ENCODE data around the gene MACO1.
"Not testable (repeated sequence)": the region's sequence is repeated elsewhere in the genome, so short reads cannot be mapped to it uniquely, and the experiment has no call there.

Gene MACO1

DNA sequence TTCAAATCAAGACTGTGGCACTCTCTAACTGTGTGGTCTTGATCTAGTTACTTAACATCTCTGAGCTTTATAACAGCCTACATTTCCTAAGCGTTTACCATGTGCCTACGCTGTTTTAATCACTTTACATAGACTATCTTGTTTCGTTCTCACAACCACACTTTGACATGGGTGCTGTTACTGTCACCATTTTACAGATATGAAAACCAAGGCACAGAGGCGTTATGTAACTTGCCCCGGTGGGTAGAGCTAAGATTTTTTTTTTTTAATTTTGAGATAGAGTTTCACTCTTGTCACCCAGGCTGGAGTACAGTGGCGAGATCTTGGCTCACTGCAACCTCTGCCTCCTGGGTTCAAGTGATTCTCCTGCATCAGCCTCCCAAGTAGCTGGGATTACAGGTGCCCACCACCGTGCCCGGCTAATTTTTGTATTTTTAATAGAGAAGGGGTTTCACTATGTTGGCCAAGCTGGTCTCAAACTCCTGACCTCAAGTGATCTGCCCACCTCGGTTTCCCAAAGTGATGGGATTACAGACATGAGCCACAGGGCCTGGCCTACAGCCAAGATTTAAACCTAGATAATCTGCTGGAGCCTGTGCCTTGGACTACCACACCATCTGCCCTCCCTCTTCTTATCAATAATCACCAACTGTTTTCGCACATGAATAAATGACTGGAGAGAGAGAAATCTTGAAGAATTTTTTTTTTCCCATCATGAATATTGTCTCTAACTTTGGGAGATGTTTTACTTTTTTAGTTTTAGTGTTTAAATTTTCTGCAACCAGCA lies 20.9 kb upstream of the MACO1 start:
- DNase-seq (ENCODE audit: low spot score); H3K9me3 Mint-ChIP-seq; H3K27me3 Mint-ChIP-seq (ENCODE audit: low read depth); H3K4me3 Mint-ChIP-seq; H3K36me3 Mint-ChIP-seq (ENCODE audit: low read depth); H3K4me1 Mint-ChIP-seq (ENCODE audit: low read depth); H3K27ac Mint-ChIP-seq: not testable (repeated sequence)

DNA sequence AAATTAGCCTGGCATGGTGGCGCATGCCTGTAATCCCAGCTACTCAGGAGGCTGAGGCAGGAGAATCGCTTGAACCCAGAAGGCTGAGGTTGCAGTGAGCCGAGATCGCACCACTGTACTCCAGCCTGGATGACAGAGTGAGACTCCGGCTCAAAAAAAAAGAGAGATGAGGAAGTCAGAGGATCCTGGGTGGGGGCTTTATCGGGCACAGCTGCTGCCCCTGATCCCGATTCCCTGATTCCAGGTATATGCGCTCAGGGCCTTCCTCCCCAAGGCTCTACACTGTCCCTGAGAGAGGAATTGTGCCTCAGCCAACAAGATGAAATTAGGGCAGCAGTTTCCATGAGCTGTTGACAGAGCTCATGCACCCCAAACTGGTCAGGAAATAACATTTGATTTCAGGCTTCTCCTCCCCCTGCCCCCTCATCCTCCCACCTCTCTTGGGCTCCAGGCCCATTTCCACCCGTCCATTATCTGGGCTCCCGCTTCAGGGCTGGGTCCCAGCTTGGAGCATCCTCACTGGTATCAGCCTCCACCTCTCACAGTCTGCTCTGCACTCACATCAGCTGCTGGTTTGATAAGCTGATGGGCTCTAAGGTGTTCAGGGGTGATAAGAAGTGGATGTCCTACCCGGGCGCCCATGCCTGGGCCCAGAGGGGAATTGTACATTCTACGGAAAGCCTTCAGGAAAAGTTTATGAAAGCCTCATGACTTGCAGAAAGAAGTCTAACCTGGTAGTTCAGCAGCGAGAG lies 17.6 kb upstream of the MACO1 start:
- not testable (repeated sequence) for H3K4me3 Mint-ChIP-seq; DNase-seq (ENCODE audit: low spot score); H3K27me3 Mint-ChIP-seq (ENCODE audit: low read depth); H3K36me3 Mint-ChIP-seq (ENCODE audit: low read depth); H3K27ac Mint-ChIP-seq; H3K4me1 Mint-ChIP-seq (ENCODE audit: low read depth); H3K9me3 Mint-ChIP-seq

DNA sequence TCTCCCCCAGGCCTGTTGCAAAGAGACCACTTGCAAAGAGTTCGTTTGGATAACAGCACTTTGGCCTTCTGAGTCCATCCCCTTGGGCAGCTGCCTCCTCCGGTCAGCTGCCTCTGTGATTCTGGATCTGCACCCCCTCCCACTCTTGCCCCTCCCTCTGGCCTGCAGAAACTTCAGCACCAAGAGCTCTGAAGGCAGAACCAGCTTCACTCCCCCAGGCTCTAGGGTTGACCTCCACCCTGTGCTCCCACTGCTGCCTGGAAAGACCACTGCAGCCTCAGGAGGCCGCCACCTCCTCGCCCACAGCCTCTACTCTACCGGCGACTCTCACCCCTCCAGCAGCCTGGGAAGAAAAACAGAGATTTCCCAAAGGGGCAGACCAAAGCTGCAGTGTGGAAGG lies 16.5 kb upstream of the MACO1 start:
- H3K27ac Mint-ChIP-seq; H3K4me3 Mint-ChIP-seq; H3K36me3 Mint-ChIP-seq (ENCODE audit: low read depth): not testable (repeated sequence)

DNA sequence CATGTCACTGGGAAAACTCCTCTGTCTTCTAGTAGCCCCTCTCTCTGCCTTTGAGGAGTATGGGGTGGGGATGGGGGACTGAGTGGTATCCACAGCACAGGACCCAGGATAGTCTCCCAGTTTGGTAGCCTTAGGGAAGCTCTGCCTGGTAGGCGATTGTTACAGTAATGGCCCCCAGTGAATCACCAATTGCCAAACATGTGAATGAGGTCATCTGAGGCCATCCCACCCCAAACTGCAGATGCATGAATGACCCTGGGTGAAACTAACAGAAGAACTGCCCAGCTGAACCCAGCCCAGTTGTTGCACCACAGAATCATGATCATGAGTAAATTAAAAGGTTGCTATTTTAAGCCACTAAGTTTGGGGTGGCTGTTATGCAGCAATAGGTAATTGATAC lies 16.1 kb upstream of the MACO1 start:
- not testable (repeated sequence) for H3K36me3 Mint-ChIP-seq (ENCODE audit: low read depth); DNase-seq (ENCODE audit: low spot score); H3K4me1 Mint-ChIP-seq (ENCODE audit: low read depth); H3K27ac Mint-ChIP-seq; H3K9me3 Mint-ChIP-seq; H3K27me3 Mint-ChIP-seq (ENCODE audit: low read depth); H3K4me3 Mint-ChIP-seq

More for the DNA sequence above, 16.5 kb upstream of the MACO1 start:
- H3K9me3 Mint-ChIP-seq; H3K27me3 Mint-ChIP-seq (ENCODE audit: low read depth); DNase-seq (ENCODE audit: low spot score); H3K4me1 Mint-ChIP-seq (ENCODE audit: low read depth): not testable (repeated sequence)

DNA sequence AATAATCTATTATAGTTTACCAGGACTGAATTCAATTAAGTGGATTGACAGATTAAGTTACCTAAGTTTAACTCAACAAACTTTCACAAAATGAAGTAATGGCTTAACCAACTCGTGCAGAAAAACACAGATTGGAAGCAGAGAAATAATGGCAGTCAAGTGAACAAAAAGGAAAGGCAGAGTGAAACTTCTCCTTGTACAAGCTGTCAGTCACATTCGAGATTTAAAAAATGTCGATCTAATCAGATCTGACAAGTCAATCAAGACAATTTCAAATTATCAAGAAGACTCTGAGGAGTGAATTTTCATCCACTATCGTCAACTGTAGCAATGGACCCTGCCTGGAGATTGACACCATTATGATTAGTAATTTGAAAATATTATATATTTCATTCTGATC lies 13.4 kb upstream of the MACO1 start:
- not testable (repeated sequence) for DNase-seq (ENCODE audit: low spot score); H3K27me3 Mint-ChIP-seq (ENCODE audit: low read depth); H3K4me1 Mint-ChIP-seq (ENCODE audit: low read depth)

DNA sequence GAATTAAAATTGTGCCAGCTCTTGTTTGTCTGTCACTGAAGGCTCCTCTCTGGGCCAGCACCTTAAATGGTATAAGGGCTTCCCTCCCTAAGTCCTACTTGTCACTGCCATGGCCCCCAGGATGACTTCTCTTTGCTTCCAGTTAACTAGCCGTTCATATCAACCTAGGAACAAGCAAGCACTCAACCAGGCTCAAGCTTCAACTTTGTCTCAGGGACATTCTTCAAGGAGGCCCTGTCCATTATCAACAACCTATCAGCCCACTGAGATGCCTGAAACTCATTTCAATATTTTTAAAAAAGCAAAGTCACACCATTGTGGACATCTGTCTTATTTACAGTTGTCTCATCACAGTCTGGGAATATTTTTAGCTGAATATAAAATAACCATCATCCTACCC lies 11.4 kb upstream of the MACO1 start:
- H3K4me3 Mint-ChIP-seq; H3K9me3 Mint-ChIP-seq; H3K4me1 Mint-ChIP-seq (ENCODE audit: low read depth); H3K27ac Mint-ChIP-seq; DNase-seq (ENCODE audit: low spot score); H3K36me3 Mint-ChIP-seq (ENCODE audit: low read depth); H3K27me3 Mint-ChIP-seq (ENCODE audit: low read depth): not testable (repeated sequence)

More for the DNA sequence above, 13.4 kb upstream of the MACO1 start:
- H3K27ac Mint-ChIP-seq; H3K4me3 Mint-ChIP-seq; H3K9me3 Mint-ChIP-seq; H3K36me3 Mint-ChIP-seq (ENCODE audit: low read depth): not testable (repeated sequence)

DNA sequence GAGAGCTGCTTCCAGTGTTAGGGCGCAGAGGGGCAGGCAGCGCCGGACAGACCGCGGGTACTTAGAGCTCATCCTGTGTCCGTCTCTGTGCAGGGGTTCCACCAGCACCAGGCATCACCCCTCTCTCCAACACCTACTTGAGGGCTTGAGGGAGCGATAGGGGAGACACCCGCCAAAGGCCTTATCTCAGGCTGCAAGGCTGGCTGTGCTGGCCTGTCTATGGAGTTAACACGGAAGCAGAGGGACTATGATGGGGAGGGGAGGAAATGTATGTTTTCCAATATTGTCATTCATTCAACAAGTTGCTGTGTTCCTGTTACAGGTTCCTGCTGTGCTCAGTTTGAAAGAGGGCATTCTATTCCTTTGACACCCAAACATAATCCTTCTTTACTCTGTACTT lies 10.0 kb upstream of the MACO1 start, which contains the start of gene RHCE:
RHCE (minus strand) TSS at position 111 of the 400 bp plus-strand sequence; CDS start at position 72, 39 bp downstream.
- H3K9me3 Mint-ChIP-seq; H3K4me1 Mint-ChIP-seq (ENCODE audit: low read depth); H3K27me3 Mint-ChIP-seq (ENCODE audit: low read depth); DNase-seq (ENCODE audit: low spot score); H3K36me3 Mint-ChIP-seq (ENCODE audit: low read depth); H3K4me3 Mint-ChIP-seq; H3K27ac Mint-ChIP-seq: not testable (repeated sequence)

DNA sequence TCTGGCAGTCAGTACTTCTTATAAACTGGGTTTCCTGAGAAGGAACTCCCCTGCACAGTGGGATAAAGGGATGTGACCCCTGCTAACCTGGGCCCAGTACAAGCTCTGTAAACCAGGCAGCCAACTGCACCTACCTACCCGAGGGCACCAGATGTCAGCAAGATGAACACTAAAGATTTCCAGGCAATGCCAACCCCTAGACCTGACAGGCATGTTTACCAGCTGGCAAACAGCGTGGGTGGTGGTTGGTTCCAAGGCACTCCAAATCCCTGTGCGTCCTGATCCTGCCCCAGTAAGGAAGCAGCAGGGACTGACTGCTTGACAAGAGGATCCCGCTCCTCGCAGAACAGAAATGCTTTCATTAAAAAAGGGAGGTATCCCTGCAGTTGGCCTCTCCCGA lies 7.5 kb upstream of the MACO1 start:
- not testable (repeated sequence) for H3K36me3 Mint-ChIP-seq (ENCODE audit: low read depth); H3K27me3 Mint-ChIP-seq (ENCODE audit: low read depth); H3K4me3 Mint-ChIP-seq; H3K4me1 Mint-ChIP-seq (ENCODE audit: low read depth); H3K27ac Mint-ChIP-seq; H3K9me3 Mint-ChIP-seq; DNase-seq (ENCODE audit: low spot score)

DNA sequence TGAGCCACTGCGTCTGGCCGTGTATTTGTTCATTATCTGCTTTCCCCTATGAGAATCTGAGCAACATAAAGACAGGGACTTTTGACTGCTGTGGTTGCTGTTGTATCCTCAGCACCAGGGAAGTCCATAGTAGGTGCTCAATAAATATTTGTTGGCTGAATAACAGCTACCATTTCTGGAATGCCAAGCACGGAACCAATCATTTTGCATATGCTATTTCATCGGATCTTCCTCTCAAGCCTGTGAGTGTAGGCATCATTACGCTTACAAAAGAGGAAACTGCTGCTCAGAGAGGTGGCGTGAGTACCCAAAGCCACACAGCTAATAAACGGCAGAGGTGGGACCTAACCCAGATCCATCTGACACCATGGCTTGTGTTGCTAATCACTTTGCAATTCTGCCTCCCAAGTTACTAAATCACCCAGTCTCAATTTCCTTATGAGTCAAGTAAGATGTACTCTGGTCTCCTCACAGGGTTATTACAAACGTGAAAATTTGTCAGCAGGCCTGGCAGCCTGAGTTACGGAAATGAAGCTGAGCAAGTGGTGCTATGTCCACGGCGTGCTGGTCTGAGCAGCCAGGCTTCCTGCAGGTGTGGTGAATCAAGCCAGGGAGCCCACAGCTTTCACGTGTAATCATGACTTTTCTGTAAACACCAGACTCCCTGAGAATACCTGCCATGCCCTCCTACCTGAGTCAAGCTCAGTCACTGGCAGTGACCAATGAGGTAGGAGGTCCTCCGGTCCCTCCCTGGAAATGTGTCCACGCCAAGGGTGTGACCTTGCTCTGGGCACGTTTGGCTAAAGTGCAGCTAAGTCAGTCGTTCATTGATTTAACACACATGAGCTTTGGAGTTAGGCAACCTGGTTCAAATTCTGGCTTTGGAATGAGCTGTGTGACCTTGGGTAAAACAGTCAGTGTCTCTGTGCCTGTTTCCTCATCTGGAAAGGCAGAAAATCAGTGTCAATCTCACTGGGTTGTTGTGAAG lies 5.3 kb upstream of the MACO1 start:
- Mint-ChIP-seq H3K27me3 (ENCODE audit: low read depth) (peaks cover 2% of the 10 kb centered on the region), H3K36me3 (ENCODE audit: low read depth) (no peaks in the 10 kb centered on the region), H3K27ac (no peak overlapping the region), H3K4me1 (ENCODE audit: low read depth) (peaks cover 7% of the 10 kb centered on the region), H3K4me3 (no peak overlapping the region), H3K9me3 (no peaks in the 10 kb centered on the region)
- no peak for DNase-seq (ENCODE audit: low spot score)

DNA sequence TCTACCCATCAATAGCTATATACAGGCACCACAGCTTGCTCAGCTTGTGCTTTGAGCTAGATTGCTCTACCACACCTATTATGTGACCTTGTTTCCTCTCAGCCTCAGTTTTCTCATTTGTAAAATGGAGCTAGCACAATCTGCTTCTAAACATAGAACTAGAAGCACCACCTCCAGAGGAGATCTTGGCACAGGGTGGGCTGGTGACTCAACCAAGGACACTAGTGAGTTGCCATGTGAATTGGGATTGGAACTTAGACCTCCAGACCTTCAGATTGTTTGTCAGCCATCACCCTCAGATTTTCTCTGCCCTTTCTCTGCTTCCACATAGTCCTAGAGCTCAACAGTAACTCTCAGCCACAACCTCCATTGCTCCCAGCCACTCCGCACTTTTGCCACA lies 3.0 kb upstream of the MACO1 start:
- DNase-seq (ENCODE audit: low spot score) = no peak
- Mint-ChIP-seq H3K4me1 (ENCODE audit: low read depth) (peaks cover 19% of the 10 kb centered on the region), H3K27ac (no peak overlapping the region)

DNA sequence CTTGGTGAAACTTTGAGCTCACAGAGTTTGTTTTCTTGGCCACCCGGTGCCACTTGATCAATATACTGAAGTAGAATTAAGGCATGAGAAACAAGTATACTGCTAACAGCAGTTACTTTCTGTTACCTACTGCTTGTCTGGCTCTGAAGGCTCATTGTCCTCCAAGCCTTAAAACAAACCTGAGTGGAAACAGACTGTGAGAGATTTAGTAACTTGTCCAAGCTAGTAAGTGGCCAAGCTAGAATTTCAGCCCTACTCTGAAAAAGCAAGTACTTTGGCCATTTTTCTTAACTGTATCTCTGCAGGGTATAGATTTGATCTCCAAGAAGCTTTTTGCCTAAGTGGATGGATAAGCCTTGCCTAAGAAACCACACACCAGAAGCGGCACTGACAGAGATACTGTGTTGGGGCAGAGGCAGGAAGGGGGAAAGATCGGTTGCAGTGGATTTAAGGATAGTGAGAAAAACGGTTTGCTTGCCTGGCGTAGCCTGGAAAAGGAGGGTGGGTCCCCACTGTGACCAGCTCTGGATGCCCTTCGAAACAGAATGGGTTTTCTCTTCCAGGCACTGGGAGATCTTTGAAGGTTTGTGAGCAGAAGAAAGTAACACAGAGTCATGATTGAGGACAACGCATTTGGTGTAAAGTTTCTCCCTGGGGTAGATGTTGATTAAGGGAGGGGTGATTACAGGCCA lies 2.1 kb upstream of the MACO1 start:
- no peak for DNase-seq (ENCODE audit: low spot score)
- Mint-ChIP-seq H3K27me3 (ENCODE audit: low read depth) (no peaks in the 10 kb centered on the region), H3K27ac (no peak overlapping the region), H3K4me3 (peak overlapping the region; percentile 41), H3K36me3 (ENCODE audit: low read depth) (peaks cover 8% of the 10 kb centered on the region), H3K9me3 (no peaks in the 10 kb centered on the region), H3K4me1 (ENCODE audit: low read depth) (peaks cover 27% of the 10 kb centered on the region)

More for the DNA sequence above, 3.0 kb upstream of the MACO1 start:
- H3K36me3 Mint-ChIP-seq (ENCODE audit: low read depth) = peaks cover 7% of the 10 kb centered on the region
- H3K4me3 Mint-ChIP-seq = no peak overlapping the region
- no peaks in the 10 kb centered on the region for H3K9me3 Mint-ChIP-seq
- H3K27me3 Mint-ChIP-seq (ENCODE audit: low read depth) = peaks cover 2% of the 10 kb centered on the region

DNA sequence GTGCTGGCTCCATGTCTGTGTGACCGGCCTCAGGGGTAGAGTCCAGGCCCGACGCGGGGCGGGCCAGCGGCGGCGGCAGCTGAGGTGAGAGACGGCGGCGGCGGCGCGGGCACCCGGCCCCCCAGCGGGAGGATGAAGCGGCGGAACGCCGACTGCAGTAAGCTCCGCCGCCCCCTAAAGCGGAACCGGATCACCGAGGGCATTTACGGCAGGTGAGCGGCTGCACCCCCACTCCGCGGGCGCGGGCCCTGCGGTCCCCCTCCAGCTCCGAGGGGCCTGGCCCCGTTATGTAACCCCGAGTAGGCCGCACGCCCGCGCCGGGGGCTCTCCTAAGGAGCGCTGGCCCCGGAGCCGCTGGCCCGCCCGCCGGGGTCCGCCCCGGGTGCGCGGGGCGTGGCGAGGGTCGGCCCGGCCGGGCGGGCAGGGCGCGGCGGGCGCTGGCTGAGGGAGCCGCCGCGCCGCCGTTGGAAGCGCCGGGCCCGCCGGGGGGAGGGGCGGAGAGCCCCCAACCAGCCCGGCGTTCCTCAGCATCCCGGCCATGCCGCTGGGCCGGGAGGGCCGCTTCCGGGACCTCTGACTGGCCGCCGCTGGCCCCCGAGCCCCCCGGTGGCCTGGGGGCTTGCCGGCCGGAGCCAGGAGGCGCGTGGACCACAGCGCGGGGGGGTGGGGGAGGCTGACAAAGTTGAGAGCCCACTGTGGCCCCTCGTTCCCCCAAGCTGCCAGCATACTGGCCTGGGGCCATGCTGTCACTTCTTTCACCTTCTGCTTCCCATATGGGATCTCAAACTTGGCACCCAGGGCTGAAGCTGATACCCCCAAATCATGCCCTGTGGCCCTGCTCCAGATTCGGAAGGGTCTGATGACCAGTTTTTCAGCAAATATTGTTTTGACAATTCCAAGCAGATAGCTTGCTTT lies 527 bp downstream of the MACO1 start:
- H3K4me1 Mint-ChIP-seq (ENCODE audit: low read depth) = peaks cover 53% of the 10 kb centered on the region
- H3K36me3 Mint-ChIP-seq (ENCODE audit: low read depth) = peaks cover 10% of the 10 kb centered on the region
- peak overlapping the region; percentile 97 for H3K4me3 Mint-ChIP-seq
- DNase-seq (ENCODE audit: low spot score) = no peak
- H3K27ac Mint-ChIP-seq = peak overlapping the region; percentile 82
- H3K9me3 Mint-ChIP-seq = no peaks in the 10 kb centered on the region
- no peaks in the 10 kb centered on the region for H3K27me3 Mint-ChIP-seq (ENCODE audit: low read depth)
